Mesodermal cell (in vitro differentiated cells): ENCODE measurements around the gene ADGRV1.
"Not testable (repeated sequence)": the region's sequence is repeated elsewhere in the genome, so short reads cannot be mapped to it uniquely, and the experiment has no call there.

ENCODE experiments used
- H3K27ac ChIP-seq: 2 replicates; pipeline ENCODE4 v1.7.0; 2013; ENCODE audit warnings: mild to moderate bottlenecking, low read depth, low read length, moderate library complexity; ENCODE audit not compliant: severe bottlenecking
- H3K36me3 ChIP-seq: 2 replicates; pipeline ENCODE4 v1.7.1; 2013; ENCODE audit warnings: mild to moderate bottlenecking, low read length, moderate library complexity; ENCODE audit not compliant: control insufficient read depth, insufficient read depth
- H3K4me1 ChIP-seq: one replicate; pipeline ENCODE4 v1.7.1; 2013; ENCODE audit warnings: mild to moderate bottlenecking, low read length; ENCODE audit not compliant: insufficient read depth, control insufficient read depth, poor library complexity, severe bottlenecking
- H3K4me3 ChIP-seq: 2 replicates; pipeline ENCODE4 v1.7.0; 2013; ENCODE audit warnings: low read length, control low read depth, mild to moderate bottlenecking; ENCODE audit not compliant: insufficient read depth, poor library complexity, severe bottlenecking; ENCODE audit errors: extremely low read depth
- H3K9me3 ChIP-seq: 2 replicates; pipeline ENCODE4 v1.7.1; 2013; ENCODE audit warnings: mild to moderate bottlenecking, low read length, moderate library complexity; ENCODE audit not compliant: control insufficient read depth
- WGBS, 2 experiments: methylation state at CpG; one replicate each; pipeline ENCODE4 v1.1.5; 2013; ENCODE audit warnings: missing lambda C conversion rate in 2 of 2; ENCODE audit not compliant: insufficient coverage in 2 of 2; 5-methylcytosine and 5-hydroxymethylcytosine counted together

The ADGRV1 gene

DNA sequence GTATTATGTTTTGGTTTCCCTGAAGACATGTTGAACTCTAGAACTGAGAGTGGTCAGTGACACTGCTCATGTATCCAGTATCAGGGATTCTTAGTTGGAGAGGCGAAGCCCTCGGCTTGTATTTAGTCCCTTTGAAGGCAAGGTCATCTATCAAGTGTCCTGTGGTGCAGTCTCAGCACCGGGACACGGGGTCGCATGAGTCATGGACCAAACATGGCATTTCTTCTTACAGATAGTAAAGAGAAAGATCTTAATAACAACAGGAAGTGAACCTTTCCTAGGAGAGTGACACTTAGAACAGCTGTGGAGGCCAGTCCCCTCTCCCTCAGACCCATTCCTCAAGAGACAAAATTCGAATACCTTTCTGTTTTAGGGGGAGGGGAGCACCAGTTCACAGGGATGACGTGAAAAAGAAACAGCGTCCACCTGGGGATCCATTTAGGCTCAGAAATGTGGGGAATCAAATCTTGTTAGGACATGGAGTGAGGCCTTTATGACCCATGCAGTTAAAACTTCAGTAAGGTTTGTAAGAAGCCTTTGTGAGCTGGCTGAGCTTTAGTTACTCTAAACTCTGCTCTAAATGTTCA, 86.5 kb downstream of the ADGRV1 start:
- H3K4me3 ChIP-seq = no peak overlapping the region
- H3K4me1 ChIP-seq = peaks cover 10% of the 10 kb centered on the region
- H3K36me3 ChIP-seq = no peaks in the 10 kb centered on the region
- peak overlapping the region; percentile 68 for H3K27ac ChIP-seq
- WGBS, 2 experiments = 42 to 43% methylated on average over 4 to 5 of the region's 8 CpGs
- no peaks in the 10 kb centered on the region for H3K9me3 ChIP-seq

DNA sequence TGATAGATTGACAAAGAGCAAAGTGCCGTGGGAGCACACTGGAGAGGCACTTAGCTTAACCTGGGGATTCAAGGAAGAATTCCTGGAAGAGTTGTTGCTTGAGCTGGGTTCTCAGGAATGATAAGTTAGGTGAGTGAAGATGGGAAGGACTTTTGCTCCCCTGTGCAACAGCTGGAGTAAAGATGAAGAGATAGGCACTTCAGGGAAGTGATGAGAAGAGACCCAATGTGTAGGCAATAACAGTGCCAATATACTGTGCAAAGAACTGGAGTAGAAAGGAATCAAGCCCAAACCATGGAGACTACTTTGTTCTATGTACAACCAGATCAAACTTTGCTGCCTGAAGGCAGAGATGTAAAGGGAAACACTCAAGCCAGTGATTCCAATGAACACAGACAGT, 92.2 kb downstream of the ADGRV1 start:
- no peak overlapping the region for H3K4me3 ChIP-seq
- WGBS, 2 experiments = 100% methylated on average over 1 of the region's 1 CpG
- H3K36me3 ChIP-seq = no peaks in the 10 kb centered on the region
- H3K9me3 ChIP-seq = no peaks in the 10 kb centered on the region
- H3K4me1 ChIP-seq = no peaks in the 10 kb centered on the region
- no peak overlapping the region for H3K27ac ChIP-seq

DNA sequence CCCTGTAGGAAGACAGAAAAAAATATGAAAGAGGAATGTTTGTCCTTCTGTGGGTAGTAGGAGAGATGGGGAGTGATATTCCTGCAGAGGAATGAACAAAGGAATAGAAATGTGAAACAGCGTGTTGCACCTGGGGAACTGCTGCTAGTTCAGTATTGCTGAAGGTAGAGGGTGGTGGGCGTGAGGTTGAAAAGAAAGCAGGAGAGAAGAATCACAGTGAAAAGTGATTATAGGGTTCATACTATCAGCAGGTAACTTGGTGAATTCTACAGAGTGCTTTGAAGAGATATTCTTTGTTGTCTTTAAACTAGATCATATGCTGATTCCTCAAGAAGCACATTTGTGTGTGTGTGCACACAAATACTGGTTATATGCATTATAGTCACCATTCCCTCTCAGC, 95.6 kb downstream of the ADGRV1 start:
- Histone ChIP-seq H3K4me1 (no peaks in the 10 kb centered on the region), H3K9me3 (no peaks in the 10 kb centered on the region), H3K36me3 (no peaks in the 10 kb centered on the region), H3K27ac (no peak overlapping the region), H3K4me3 (no peak overlapping the region)
- WGBS, 2 experiments = 82 to 100% methylated on average over 2 of the region's 2 CpGs

DNA sequence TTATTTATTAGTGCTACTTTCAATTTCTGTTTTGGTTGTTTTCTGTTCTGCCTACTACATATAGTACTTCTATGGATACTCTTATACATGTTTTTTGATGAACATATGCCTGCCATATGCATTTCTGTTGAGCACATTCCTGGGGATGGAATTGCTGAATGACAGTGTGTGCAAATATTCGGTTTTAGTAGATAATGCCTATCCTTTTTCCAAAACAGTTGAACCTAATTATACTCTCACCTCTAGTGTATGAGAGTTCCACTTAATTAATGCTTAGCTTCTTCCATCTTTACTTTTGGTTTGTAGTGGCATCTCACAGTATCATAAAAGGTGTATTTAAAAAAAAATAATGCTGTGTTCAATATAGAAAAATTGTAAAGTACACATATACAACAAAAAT, 96.8 kb downstream of the ADGRV1 start:
- H3K36me3 ChIP-seq = no peaks in the 10 kb centered on the region
- no peak overlapping the region for H3K4me3 ChIP-seq
- H3K4me1 ChIP-seq = no peaks in the 10 kb centered on the region
- H3K27ac ChIP-seq = no peak overlapping the region
- no CpG with 5 or more reads among the region's 1 CpG for WGBS, 2 experiments
- H3K9me3 ChIP-seq = no peaks in the 10 kb centered on the region

DNA sequence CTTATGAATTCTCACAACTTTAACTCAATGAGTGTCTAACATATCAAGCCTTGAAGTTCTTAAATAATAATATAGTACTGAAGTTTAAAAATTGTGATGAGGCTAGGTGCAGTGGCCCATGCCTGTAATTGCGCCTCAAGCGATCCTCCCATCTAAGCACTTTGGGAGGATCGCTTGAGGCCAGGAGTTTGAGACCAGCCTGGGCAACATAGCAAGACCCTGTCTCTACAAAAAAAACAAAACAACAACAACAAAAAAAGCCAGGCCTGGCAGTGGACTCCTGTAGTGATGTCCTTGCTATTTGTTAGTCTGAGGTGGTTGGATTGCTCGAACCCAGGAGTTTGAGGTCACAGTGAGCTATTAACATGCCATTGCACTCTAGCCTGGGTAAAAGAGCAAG, 98.4 kb downstream of the ADGRV1 start:
- no peak overlapping the region for H3K4me3 ChIP-seq
- no peaks in the 10 kb centered on the region for H3K36me3 ChIP-seq
- no peaks in the 10 kb centered on the region for H3K4me1 ChIP-seq
- 80% methylated on average over 1 of the region's 4 CpGs; no CpG with 5 or more reads in 1 of the 2 experiments for WGBS, 2 experiments
- no peak overlapping the region for H3K27ac ChIP-seq
- no peaks in the 10 kb centered on the region for H3K9me3 ChIP-seq

DNA sequence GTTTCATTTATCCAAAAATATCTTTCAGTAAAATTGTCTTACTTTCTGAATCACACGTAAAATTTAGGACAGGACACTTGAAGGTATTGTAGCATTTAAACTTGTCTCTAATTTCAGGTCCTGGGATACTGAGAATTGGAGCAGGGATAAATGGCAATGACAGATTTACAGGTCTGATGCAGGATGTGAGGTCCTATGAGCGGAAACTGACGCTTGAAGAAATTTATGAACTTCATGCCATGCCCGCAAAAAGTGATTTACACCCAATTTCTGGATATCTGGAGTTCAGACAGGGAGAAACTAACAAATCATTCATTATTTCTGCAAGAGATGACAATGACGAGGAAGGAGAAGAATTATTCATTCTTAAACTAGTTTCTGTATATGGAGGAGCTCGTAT, 99.2 kb downstream of the ADGRV1 start:
- H3K4me3 ChIP-seq = no peak overlapping the region
- WGBS, 2 experiments = 95% methylated on average over 3 of the region's 6 CpGs; no CpG with 5 or more reads in 1 of the 2 experiments
- no peaks in the 10 kb centered on the region for H3K36me3 ChIP-seq
- H3K9me3 ChIP-seq = no peaks in the 10 kb centered on the region
- no peak overlapping the region for H3K27ac ChIP-seq
- no peaks in the 10 kb centered on the region for H3K4me1 ChIP-seq

DNA sequence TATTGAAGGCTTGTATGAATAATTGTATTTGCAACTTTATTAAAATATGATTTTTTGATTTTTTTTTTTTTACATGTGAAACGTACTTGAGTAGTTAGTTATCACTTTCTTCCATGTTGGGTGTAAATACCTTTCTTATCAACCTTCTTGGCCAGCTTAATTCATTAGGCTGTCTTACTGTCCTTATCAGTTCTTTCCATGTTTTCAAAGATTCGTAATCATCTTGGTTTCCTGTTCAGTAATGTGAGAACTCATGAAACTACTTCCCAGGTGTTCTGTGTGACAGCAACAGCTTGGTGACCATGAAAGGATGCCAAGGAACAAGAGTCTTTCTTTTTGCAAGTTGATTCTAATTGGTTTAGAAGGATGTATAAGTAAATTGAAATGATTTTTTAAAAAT, 100.0 kb downstream of the ADGRV1 start:
- no peak overlapping the region for H3K27ac ChIP-seq
- H3K4me3 ChIP-seq = no peak overlapping the region
- H3K9me3 ChIP-seq = no peaks in the 10 kb centered on the region
- H3K36me3 ChIP-seq = no peaks in the 10 kb centered on the region
- H3K4me1 ChIP-seq = no peaks in the 10 kb centered on the region
- WGBS, 2 experiments = 67 to 80% methylated on average over 1 of the region's 2 CpGs

DNA sequence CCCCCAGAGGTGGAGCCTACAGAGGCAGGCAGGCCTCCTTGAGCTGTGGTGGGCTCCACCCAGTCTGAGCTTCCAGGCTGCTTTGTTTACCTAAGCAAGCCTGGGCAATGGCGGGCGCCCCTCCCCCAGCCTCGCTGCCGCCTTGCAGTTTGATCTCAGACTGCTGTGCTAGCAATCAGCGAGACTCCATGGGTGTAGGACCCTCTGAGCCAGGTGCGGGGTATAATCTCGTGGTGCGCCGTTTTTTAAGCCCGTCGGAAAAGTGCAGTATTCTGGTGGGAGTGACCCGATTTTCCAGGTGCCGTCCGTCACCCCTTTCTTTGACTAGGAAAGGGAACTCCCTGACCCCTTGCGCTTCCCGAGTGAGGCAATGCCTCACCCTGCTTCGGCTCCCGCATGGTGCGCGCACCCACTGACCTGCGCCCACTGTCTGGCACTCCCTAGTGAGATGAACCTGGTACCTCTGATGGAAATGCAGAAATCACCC, 109.5 kb downstream of the ADGRV1 start:
- H3K36me3 ChIP-seq, H3K27ac ChIP-seq, H3K4me3 ChIP-seq, H3K9me3 ChIP-seq, H3K4me1 ChIP-seq: not testable (repeated sequence)
- 88 to 92% methylated on average over 5 to 6 of the region's 21 CpGs for whole genome bisulfite sequencing, 2 experiments

DNA sequence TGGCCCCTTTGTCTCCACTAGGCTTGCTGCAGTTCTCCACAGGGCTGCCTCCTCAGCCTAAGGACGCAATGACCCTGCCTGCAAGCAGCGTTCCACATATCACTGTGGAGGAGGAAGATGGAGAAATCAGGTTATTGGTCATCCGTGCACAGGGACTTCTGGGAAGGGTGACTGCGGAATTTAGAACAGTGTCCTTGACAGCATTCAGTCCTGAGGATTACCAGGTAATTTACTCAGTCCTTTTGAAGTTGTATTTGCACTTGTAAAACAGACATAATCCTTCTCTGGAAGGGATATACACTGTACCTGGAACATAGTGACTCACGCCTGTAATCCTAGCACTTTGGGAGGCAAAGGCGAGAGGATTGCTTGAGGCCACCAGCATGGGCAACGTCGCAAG, 116.6 kb downstream of the ADGRV1 start:
- no peak overlapping the region for H3K27ac ChIP-seq
- no peaks in the 10 kb centered on the region for H3K36me3 ChIP-seq
- WGBS, 2 experiments = 82 to 94% methylated on average over 3 to 5 of the region's 8 CpGs

DNA sequence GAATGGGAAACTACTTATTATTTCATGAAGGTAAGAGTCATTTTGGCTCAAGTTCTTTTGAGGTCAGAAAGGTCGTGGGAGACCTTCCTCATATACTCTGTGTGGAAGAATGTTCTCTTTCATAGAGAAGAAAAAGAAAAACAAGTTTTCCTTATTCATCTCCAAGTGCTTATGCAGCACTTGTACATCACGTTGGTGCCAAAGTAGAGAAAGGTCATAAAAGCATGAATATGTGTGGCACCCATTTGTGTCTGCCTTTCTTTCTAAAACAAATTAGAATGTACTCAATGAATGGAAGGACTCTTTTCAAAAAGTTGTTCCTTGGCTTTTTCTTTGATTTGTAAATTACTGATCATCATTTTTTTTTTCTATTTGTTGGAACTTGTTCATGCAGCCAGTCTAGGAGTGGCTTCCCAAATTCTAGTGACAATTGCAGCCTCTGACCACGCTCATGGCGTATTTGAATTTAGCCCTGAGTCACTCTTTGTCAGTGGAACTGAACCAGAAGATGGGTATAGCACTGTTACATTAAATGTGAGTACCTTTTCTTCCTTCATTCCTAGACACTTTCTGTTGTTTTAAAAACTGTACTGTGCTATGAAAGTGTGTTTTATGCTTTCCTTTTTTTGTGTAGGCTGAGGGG, 122.4 kb downstream of the ADGRV1 start:
- no peak overlapping the region for H3K27ac ChIP-seq
- H3K4me1 ChIP-seq = no peaks in the 10 kb centered on the region
- H3K36me3 ChIP-seq = no peaks in the 10 kb centered on the region
- no peaks in the 10 kb centered on the region for H3K9me3 ChIP-seq
- WGBS, 2 experiments = 80 to 100% methylated on average over 2 of the region's 4 CpGs
- H3K4me3 ChIP-seq = no peak overlapping the region

More for the DNA sequence above, 116.6 kb downstream of the ADGRV1 start:
- no peaks in the 10 kb centered on the region for H3K9me3 ChIP-seq
- H3K4me3 ChIP-seq = no peak overlapping the region
- H3K4me1 ChIP-seq = no peaks in the 10 kb centered on the region

DNA sequence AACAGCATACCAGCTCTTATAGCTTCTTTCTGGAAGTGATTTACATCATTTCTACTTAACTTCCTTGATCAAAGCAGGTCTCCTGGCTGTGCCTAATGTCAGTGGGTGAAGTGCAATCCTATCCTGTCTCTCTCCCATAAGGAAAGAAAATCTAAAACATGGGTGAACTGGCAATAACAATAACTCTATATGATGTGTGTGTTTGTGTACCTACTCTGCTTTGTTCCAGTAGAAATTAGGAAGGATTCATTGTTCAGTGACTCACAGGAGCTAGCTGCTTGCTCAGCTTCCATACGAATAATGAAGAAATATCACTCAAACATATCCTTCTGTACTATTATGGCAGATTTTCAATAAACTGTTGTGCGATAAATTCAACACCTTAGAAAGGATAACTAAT, 123.7 kb downstream of the ADGRV1 start:
- WGBS, 2 experiments = no CpG with 5 or more reads among the region's 2 CpGs
- H3K36me3 ChIP-seq = no peaks in the 10 kb centered on the region
- H3K4me1 ChIP-seq = no peaks in the 10 kb centered on the region
- no peak overlapping the region for H3K27ac ChIP-seq
- no peak overlapping the region for H3K4me3 ChIP-seq
- H3K9me3 ChIP-seq = no peaks in the 10 kb centered on the region
